Gastrocnemius medialis (tissue), 4 donors: Measurements from ENCODE around the gene YTHDF1.

Experiments
- CTCF ChIP-seq, 5 experiments: fragments of 450-650 bp in 3 of 5; fragments of 200-600 bp in 2 of 5; sonication (generic) in 2 of 5; IDR thresholded peaks in 4 of 5; conservative IDR thresholded peaks in 1 of 5; 1 replicate in 4 of 5; 2 replicates in 1 of 5; pipeline ENCODE4 v1.5.1; 2016 to 2019; ENCODE audit warnings: antibody characterized with exemption in 5 of 5, mild to moderate bottlenecking in 3 of 5, moderate library complexity in 3 of 5
- POLR2A ChIP-seq, 2 donors: fragments of 450-650 bp; IDR thresholded peaks; one replicate each; pipeline ENCODE4 v1.6.1; 2017; ENCODE audit warnings: antibody characterized with exemption in 2 of 2, mild to moderate bottlenecking in 2 of 2, moderate library complexity in 2 of 2

DNA sequence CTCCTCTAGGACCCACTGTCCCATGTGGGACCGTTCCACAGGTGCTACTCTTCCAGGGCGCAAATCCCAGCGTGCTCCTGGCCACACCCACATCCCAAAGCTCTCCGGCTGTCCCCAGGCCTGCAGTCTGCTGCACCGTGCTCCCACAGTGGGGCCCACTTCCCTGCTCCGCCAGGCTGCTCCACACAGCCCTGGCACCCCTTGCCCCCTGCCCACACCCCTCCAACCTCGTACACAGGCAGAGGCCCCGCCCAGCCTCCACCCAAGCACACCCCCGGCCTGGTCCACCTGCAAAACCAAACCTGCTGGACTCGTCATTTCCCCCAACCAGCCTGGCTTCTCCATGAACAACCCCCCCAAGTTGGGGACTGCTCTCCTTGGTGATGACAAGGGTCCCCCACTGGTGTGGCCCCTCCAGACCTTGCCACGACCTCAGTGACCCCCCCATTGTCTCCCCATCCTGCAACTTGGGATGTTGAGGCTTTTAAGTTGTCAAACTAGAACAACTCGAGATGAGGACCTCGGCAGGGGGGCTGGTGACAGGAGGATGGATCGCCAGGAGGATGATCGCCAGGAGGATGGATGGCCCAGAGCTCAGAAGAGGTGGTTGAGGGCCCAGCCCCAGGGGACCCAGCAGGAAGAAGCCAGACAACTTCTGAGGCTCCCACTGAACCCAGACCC, 27.1 kb downstream of the YTHDF1 start:
- TF ChIP-seq CTCF (IDR thresholded peaks at IDR 0.05 in 4 of 5, conservative IDR thresholded peaks at IDR 0.05 in 1 of 5) (no peak), POLR2A (IDR thresholded peaks at IDR 0.05) (no peak)
